ENCODE data around the gene KMT2E. TPM values are rescaled to one million over a fixed set of nuclear protein-coding genes. Genes with fewer than 3 reads are reported as not detected.
A peak's percentile ranks its signal among the peaks of the same experiment; 100 is the strongest.
"Not testable (repeated sequence)": the region's sequence is repeated elsewhere in the genome, so short reads cannot be mapped to it uniquely, and the experiment has no call there.

KMT2E gene
- total RNA-seq, 2 experiments from 2014 or later = 94.4 to 99.3 TPM

GRCh38 chr7:105027176-105027853 is 13.3 kb downstream of the KMT2E start:
- POLR2A ChIA-PET = interaction anchor here (0.6 to 1.7 kb wide), 6 partner anchors 12 to 67 kb away, joined by 3 to 12 read pairs (median 6); partner anchors contain the start of gene KMT2E
- no peak for DNase-seq
- CTCF ChIA-PET = interaction anchor here (0.6 to 6.1 kb wide), 7 partner anchors 11 to 187 kb away, joined by 4 to 32 read pairs (median 7); no protein-coding TSS in a partner anchor
- no peak overlapping the region for H3K4me3 Mint-ChIP-seq
- no peak overlapping the region for H3K27ac Mint-ChIP-seq
- ATAC-seq = peak; percentile 39
- no peaks in the 10 kb centered on the region for H3K27me3 Mint-ChIP-seq
- H3K4me1 Mint-ChIP-seq = peaks cover 86% of the 10 kb centered on the region
- intact Hi-C loops (cut with DNase I, micrococcal nuclease) = no loop called here
- H3K9me3 Mint-ChIP-seq (ENCODE audit: low read depth) = peaks cover 3% of the 10 kb centered on the region
- H3K36me3 Mint-ChIP-seq (ENCODE audit: low read depth) = peaks cover 42% of the 10 kb centered on the region

- ATAC-seq = no peak
- intact Hi-C loops (cut with DNase I, micrococcal nuclease) = loop anchor here in 1 of 2 experiments (2.0 kb wide), 1 partner anchor 13 kb away; the partner anchor contains the start of gene KMT2E
- Mint-ChIP-seq H3K36me3 (ENCODE audit: low read depth) (peaks cover 39% of the 10 kb centered on the region), H3K27ac (peak overlapping the region; percentile 42), H3K4me3 (no peak overlapping the region), H3K27me3 (no peaks in the 10 kb centered on the region), H3K9me3 (ENCODE audit: low read depth) (peaks cover 3% of the 10 kb centered on the region), H3K4me1 (peaks cover 83% of the 10 kb centered on the region)
- no peak for DNase-seq
- ChIA-PET CTCF (interaction anchor here (0.7 to 6.1 kb wide), 5 partner anchors 11 to 47 kb away, joined by 3 to 32 read pairs (median 10); no protein-coding TSS in a partner anchor), POLR2A (interaction anchor here (0.6 to 1.7 kb wide), 5 partner anchors 14 to 67 kb away, joined by 3 to 12 read pairs (median 4); partner anchors contain the start of gene KMT2E)
These were observed 14.0 kb downstream of the KMT2E start for GRCh38 chr7:105028004-105028403.

- not testable (repeated sequence) for ATAC-seq; H3K27me3 Mint-ChIP-seq; DNase-seq; H3K27ac Mint-ChIP-seq; H3K9me3 Mint-ChIP-seq (ENCODE audit: low read depth); H3K4me3 Mint-ChIP-seq
- intact Hi-C loops (cut with DNase I, micrococcal nuclease) = loop anchor here in 1 of 2 experiments (2.0 kb wide), 1 partner anchor 14 kb away; the partner anchor contains the start of gene KMT2E
- Mint-ChIP-seq H3K36me3 (ENCODE audit: low read depth) (peaks cover 42% of the 10 kb centered on the region), H3K4me1 (peaks cover 83% of the 10 kb centered on the region)
- POLR2A ChIA-PET = interaction anchor here (0.7 to 1.5 kb wide), 3 partner anchors 45 to 139 kb away, joined by 3 to 4 read pairs (median 4); no protein-coding TSS in a partner anchor
- CTCF ChIA-PET = interaction anchor here (0.6 to 6.1 kb wide), 3 partner anchors 9 to 48 kb away, joined by 3 to 32 read pairs (median 3); no protein-coding TSS in a partner anchor
These were observed 14.9 kb downstream of the KMT2E start for GRCh38 chr7:105028941-105029340.

- peaks cover 77% of the 10 kb centered on the region for H3K4me1 Mint-ChIP-seq
- H3K27ac Mint-ChIP-seq = peak overlapping the region; percentile 28
- peaks cover 3% of the 10 kb centered on the region for H3K9me3 Mint-ChIP-seq (ENCODE audit: low read depth)
- ChIA-PET CTCF (no interaction called here), POLR2A (no interaction called here)
- peaks cover 42% of the 10 kb centered on the region for H3K36me3 Mint-ChIP-seq (ENCODE audit: low read depth)
- H3K27me3 Mint-ChIP-seq = no peaks in the 10 kb centered on the region
- ATAC-seq (no peak), DNase-seq (no peak)
- intact Hi-C loops (cut with DNase I, micrococcal nuclease) = no loop called here
- H3K4me3 Mint-ChIP-seq = no peak overlapping the region
These were observed 16.4 kb downstream of the KMT2E start for GRCh38 chr7:105030447-105030846.

- Mint-ChIP-seq H3K4me3 (no peak overlapping the region), H3K9me3 (ENCODE audit: low read depth) (peaks cover 3% of the 10 kb centered on the region), H3K27me3 (no peaks in the 10 kb centered on the region), H3K36me3 (ENCODE audit: low read depth) (peaks cover 41% of the 10 kb centered on the region), H3K4me1 (peaks cover 73% of the 10 kb centered on the region), H3K27ac (peak overlapping the region; percentile 19)
- DNase-seq (no peak), ATAC-seq (no peak)
- ChIA-PET POLR2A (no interaction called here), CTCF (interaction anchor here (0.7 to 0.8 kb wide), 2 partner anchors 16 to 52 kb away, joined by 3 read pairs; no protein-coding TSS in a partner anchor)
- intact Hi-C loops (cut with DNase I, micrococcal nuclease) = no loop called here
These were observed 18.7 kb downstream of the KMT2E start for GRCh38 chr7:105032553-105033214.

- H3K27ac Mint-ChIP-seq = peak overlapping the region; percentile 67
These were observed 21.3 kb downstream of the KMT2E start for GRCh38 chr7:105035349-105035748.

GRCh38 chr7:105036217-105037168 is 22.5 kb downstream of the KMT2E start:
- H3K36me3 Mint-ChIP-seq (ENCODE audit: low read depth) = peaks cover 32% of the 10 kb centered on the region
- peaks cover 63% of the 10 kb centered on the region for H3K4me1 Mint-ChIP-seq
- POLR2A ChIA-PET = interaction anchor here (0.5 kb wide), 2 partner anchors 84 to 655 kb away, joined by 3 to 7 read pairs; no protein-coding TSS in a partner anchor
- intact Hi-C loops (cut with DNase I, micrococcal nuclease) = loop anchor here in 1 of 2 experiments (2.0 kb wide), 1 partner anchor 14 kb away; no protein-coding TSS in a partner anchor
- CTCF ChIA-PET = interaction anchor here (1.0 to 3.6 kb wide), 4 partner anchors 19 to 55 kb away, joined by 3 to 29 read pairs (median 4); no protein-coding TSS in a partner anchor
- DNase-seq = no peak
- H3K27ac Mint-ChIP-seq = peak overlapping the region; percentile 42
- H3K4me3 Mint-ChIP-seq = no peak overlapping the region
- ATAC-seq = peak; percentile 17
- H3K9me3 Mint-ChIP-seq (ENCODE audit: low read depth) = no peaks in the 10 kb centered on the region
- H3K27me3 Mint-ChIP-seq = no peaks in the 10 kb centered on the region

More at GRCh38 chr7:105035349-105035748, 21.3 kb downstream of the KMT2E start:
- intact Hi-C loops (cut with DNase I, micrococcal nuclease) = no loop called here
- no peak for ATAC-seq
- peaks cover 31% of the 10 kb centered on the region for H3K36me3 Mint-ChIP-seq (ENCODE audit: low read depth)
- no peaks in the 10 kb centered on the region for H3K9me3 Mint-ChIP-seq (ENCODE audit: low read depth)
- H3K4me1 Mint-ChIP-seq = peaks cover 67% of the 10 kb centered on the region
- H3K27me3 Mint-ChIP-seq = no peaks in the 10 kb centered on the region
- H3K4me3 Mint-ChIP-seq = no peak overlapping the region
- DNase-seq = no peak
- ChIA-PET CTCF (interaction anchor here (0.9 kb wide), 1 partner anchor 26 kb away, joined by 3 read pairs; no protein-coding TSS in a partner anchor), POLR2A (no interaction called here)

GRCh38 chr7:105037319-105037718 is 23.3 kb downstream of the KMT2E start:
- ATAC-seq (no peak), DNase-seq (no peak)
- Mint-ChIP-seq H3K36me3 (ENCODE audit: low read depth) (peaks cover 36% of the 10 kb centered on the region), H3K4me1 (peaks cover 61% of the 10 kb centered on the region), H3K4me3 (no peak overlapping the region), H3K9me3 (ENCODE audit: low read depth) (no peaks in the 10 kb centered on the region), H3K27ac (peak overlapping the region; percentile 6), H3K27me3 (no peaks in the 10 kb centered on the region)
- intact Hi-C loops (cut with DNase I, micrococcal nuclease) = loop anchor here in 1 of 2 experiments (2.0 kb wide), 1 partner anchor 15 kb away; no protein-coding TSS in a partner anchor
- POLR2A ChIA-PET = no interaction called here
- CTCF ChIA-PET = interaction anchor here (1.1 to 3.6 kb wide), 4 partner anchors 15 to 55 kb away, joined by 3 to 29 read pairs (median 5); no protein-coding TSS in a partner anchor

- H3K36me3 Mint-ChIP-seq (ENCODE audit: low read depth) = peaks cover 59% of the 10 kb centered on the region
- intact Hi-C loops (cut with DNase I, micrococcal nuclease) = no loop called here
- ChIA-PET POLR2A (no interaction called here), CTCF (interaction anchor here (5.3 kb wide), 1 partner anchor 62 kb away, joined by 39 read pairs; no protein-coding TSS in a partner anchor)
- H3K4me3 Mint-ChIP-seq = no peak overlapping the region
- DNase-seq = no peak
- H3K4me1 Mint-ChIP-seq = peaks cover 36% of the 10 kb centered on the region
- H3K27me3 Mint-ChIP-seq = no peaks in the 10 kb centered on the region
- H3K27ac Mint-ChIP-seq = peak overlapping the region; percentile 4
- ATAC-seq = no peak
- H3K9me3 Mint-ChIP-seq (ENCODE audit: low read depth) = no peaks in the 10 kb centered on the region
These were observed 30.6 kb downstream of the KMT2E start for GRCh38 chr7:105044449-105045070.

- intact Hi-C loops (cut with DNase I, micrococcal nuclease) = no loop called here
- no peak overlapping the region for H3K27ac Mint-ChIP-seq
- ChIA-PET CTCF (interaction anchor here (1.0 kb wide), 1 partner anchor 41 kb away, joined by 3 read pairs; no protein-coding TSS in a partner anchor), POLR2A (no interaction called here)
- H3K4me3 Mint-ChIP-seq = no peak overlapping the region
- no peaks in the 10 kb centered on the region for H3K27me3 Mint-ChIP-seq
- H3K4me1 Mint-ChIP-seq = peaks cover 45% of the 10 kb centered on the region
- peaks cover 64% of the 10 kb centered on the region for H3K36me3 Mint-ChIP-seq (ENCODE audit: low read depth)
- H3K9me3 Mint-ChIP-seq (ENCODE audit: low read depth) = no peaks in the 10 kb centered on the region
- DNase-seq (no peak), ATAC-seq (no peak)
These were observed 32.4 kb downstream of the KMT2E start for GRCh38 chr7:105046414-105046813.

Data from activated CD4-positive, alpha-beta T cell treated with anti-CD3 and anti-CD28 coated beads for 36 hours (primary cell).